Stimulated activated CD4-positive, alpha-beta T cell treated with anti-CD3 and anti-CD28 coated beads, Interleukin-15, amount 100 ng/mL, for 48 hours (primary cell): ENCODE data around the gene MMP13.
"Not testable (repeated sequence)": the region's sequence is repeated elsewhere in the genome, so short reads cannot be mapped to it uniquely, and the experiment has no call there.

Experiments
- DNase-seq, 2 donors: peaks; one replicate each; pipeline ENCODE4 v3.0.0-alpha.2; 2020; ENCODE audit warnings: low read depth in 2 of 2

MMP13 gene

DNA sequence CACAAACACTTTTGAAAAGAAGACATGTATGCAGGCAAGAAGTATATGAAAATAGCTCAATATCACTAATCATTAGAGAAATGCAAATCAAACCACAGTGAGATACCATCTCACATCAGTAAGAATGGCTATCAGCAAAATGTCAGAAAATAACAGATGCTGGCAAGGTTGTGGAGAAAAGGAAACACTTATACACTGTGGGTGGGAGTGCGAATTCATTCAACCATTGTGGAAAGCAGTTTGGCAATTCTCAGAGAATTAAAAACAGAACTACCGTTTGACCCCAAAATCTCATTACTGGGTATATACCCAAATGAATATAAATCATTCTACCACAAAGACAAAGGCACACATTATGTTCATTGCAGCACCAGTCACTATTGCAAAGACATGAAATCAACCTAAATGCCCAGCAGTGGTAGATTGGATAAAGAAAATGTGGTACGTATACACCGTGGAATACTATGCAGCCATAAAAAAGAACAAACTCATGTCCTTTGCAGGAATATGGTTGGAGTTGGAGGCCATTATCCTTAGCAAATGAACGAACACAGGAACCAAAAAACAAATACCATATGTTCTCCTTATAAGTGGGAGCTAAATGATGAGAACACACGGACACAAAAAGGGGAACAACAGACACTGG lies 18.5 kb downstream of the MMP13 start:
- no peak for DNase-seq

DNA sequence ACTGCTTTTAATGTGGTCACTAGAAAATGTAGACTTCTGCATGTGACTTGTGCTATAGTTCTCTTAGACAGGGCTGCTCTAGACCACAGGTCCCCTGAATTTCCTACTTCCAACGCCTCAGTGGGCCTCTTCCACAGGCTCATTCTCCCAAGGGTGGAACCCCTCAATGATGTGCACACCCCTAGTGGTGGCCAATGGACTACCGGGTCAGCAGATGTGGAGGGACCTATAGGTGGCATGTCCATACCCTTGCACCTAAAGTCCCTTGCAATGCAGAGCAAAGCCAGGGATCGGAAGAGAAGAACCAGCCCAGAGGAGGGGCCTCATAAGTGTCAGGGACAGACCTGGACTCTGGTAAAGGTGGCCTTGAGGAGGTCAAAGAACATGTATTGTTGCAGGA lies 20.0 kb downstream of the MMP13 start:
- DNase-seq: no peak

DNA sequence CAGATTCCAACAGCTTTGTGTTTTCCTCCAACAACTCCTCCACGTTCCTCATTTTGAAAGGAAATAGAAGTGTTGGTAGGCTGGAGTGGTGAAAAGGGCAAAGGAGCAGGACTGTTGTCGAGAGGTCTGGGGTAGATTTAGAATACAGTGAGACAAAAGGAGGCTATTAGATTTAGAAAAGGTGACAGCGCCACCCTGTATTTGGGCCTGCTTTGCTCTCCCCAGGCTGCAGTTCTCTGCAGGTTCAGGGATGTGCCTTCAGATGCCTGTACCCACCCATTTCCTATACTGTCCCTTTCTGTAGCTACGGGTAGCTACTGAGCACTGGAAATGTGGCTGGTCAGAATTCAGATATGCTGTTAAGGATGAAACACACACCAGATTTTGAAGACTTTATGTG lies 20.8 kb downstream of the MMP13 start:
- no peak for DNase-seq

DNA sequence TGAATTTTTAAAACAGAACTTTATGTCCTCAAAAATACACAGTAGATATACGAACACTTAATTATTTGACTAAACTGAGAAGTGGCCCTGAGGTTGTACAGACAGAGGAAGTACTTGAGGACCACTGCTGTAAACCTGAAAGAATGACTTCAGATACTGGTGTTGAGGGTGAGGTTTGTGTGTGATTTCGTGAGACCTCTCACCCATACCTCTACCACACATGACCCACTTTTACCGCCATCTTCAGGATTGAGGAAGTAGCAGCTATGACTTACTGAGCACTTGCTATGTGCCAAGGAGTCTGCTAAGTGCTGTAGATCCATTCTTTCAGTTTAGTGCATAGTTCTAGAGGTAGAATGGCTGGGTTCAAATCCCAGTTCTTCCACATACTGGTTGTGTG lies 21.9 kb downstream of the MMP13 start:
- no peak for DNase-seq

DNA sequence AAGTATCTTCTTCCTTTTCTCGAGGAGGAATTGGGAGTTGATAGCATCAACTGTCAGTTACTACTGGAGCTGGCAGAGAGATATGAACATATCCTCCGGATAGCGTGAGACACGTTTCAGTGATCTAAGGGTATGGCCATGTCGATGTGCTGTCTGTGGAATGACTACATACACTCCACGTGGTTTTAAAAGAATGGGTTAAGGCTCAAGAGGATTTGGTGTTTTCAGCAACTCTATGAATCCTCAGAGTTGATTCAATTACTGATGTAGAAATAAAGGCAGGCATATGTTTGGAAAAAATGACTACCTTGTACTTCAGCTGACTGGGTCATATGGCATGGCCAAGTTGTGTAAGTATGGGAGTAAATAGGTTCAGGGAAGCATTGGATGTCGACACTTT lies 22.9 kb downstream of the MMP13 start:
- no peak for DNase-seq

DNA sequence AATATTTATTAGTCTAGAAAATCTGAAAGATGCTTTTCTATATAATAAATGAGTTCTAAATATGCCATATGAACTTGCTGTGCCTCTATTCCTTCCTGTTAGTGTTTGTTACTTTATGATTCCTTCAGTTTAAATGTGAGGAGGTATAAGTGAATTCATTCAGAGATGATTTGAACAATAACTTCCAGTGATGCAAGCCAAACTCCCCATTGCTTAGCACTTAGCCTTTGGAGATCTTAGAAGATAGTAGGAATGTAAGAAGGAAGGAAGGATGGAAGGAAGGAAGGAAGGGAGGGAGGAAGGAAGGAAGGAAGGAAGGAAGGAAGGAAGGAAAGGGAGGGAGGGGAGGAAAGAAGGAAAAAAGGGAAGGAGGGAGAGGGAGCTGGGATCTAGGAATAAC lies 25.1 kb downstream of the MMP13 start:
- no peak for DNase-seq

DNA sequence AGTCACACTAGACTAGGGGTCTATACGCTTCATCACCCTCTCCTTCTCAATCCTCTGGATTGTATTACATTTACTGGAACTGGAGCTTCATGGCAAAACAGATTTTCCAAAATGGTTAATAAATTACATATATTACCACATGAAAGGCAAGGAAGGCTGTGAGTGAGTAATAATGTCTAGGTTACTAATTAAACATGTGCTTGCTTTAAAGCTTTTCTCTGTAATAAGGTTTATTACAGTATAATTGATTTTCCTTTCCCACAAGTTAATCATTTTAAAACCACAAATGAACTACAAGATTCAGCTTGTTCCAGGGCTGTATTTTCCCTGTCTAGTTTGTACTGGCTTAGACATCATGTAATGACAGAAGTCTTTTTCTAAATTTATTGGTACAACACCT lies 25.6 kb downstream of the MMP13 start:
- no peak for DNase-seq

DNA sequence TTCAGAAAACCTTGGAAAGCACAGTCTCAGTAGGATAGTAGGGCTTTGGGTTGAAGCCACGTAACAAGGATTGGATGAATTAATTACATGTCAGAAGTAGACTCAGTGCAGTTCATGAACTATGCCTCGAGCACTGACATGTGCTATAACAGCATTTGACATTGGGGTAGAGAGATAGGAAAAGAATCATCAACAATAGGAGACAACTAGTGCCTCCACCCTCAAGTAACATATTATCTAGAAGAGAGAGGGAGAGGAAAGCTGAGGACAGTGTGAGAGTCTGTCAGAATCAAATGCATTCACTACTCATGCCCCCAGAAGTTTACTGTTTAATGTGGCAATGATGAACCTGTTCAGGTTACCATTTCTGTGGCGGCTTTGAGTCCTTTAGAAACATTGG lies 26.4 kb downstream of the MMP13 start:
- no peak for DNase-seq

DNA sequence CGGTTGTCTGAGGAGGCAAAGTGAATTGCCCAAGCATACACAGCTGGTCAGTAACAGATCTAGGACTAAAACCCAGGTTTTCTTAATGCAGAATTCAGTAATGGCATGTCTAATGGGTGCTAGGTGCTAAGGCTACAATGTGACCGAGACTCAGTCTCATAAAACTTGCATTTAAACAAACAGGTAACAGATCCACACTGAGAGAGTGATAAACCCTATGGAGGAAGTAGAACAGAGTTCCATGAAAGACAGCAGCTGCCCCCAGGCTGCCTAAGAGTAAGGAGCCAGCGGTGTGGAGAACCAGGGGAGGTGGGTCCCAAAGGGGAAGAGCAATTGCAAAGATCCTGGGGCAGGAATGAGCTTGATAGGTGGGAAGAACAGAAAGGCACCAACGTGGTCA lies 27.3 kb downstream of the MMP13 start:
- DNase-seq: no peak

DNA sequence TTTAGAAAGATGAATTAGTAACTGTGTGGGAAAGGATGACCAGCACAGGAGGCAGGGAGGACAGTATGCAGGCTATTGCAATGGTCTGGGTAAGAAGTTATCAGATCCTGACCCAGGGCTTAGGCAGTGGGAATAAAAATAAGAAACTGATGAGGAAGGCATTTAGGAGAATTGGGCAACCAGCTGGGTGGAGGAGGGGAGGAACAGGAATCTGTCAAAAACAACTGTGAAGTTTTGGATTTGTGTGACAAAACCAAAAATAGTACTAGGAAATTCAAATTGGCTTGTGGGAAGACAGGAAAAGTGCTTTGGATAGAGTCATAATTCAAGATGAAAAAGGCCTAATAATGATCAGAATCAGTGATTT lies 27.9 kb downstream of the MMP13 start:
- no peak for DNase-seq

DNA sequence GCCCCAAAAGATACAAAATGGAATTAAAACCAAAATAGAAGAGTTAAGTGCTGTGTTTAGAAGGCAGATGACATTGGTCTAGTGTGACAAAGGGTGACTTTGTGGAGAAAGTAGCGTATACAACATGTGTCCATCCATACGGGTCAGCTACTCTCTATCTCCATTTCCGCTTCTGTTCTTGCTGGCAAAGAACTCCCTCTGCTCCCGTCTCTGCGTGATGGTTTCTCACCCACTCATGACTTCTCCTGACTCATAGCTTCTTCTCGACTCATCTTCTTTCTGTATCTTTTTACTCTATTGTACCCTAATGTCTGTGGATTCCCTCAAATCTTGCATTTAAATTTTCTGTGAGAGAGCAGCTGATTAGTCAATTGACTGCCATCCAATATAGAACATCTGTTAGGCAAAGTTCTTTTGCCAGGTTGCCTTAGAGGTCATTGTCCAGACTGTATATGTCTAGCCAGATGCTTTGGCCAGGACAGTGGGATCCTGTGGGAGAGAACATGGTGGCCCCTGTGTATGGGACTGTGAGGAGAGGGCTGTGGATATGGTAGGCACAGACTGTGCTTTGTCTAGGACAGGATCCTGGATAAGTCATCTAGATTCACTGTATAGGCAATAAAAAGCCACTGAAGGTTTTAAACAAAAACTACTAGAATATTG lies 28.4 kb downstream of the MMP13 start:
- no peak for DNase-seq

DNA sequence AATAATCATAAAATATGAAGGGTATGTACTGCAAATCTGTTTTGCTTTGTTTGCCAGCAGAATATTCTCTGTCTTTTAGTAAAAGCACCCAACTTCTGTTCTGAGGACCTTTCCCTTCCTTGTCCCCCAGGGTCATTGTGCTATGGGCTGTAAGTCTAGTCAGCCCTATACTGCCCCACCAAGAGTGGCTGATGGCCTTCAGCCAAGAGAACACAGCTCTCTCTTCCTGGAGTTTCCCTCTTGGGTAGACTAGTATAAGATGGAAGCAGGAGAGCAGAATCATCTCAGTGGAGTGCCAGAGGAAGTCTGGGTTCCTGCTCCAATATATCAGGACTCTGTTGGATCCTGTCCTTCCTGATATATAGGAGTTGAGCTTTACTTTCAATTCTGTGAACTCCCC lies 29.0 kb downstream of the MMP13 start:
- no peak for DNase-seq

DNA sequence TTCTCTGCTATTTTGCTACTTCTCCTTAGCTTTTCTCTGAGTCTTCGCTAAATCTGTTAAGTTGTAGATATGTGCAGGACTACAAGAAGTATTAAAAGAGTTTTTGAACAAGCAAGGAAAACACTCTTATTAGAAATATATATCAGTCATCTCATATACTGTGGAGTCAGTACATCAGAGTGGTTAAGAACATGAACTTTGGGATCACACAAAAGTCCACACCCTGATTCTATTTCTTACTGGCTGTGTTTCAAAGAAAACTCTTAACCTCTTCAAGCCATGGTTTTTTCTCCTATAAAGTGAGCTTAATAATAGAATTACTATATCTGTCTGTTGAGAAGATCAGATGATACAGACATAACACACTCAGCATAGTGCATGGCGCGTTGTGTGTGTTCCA lies 29.5 kb downstream of the MMP13 start:
- no peak for DNase-seq

DNA sequence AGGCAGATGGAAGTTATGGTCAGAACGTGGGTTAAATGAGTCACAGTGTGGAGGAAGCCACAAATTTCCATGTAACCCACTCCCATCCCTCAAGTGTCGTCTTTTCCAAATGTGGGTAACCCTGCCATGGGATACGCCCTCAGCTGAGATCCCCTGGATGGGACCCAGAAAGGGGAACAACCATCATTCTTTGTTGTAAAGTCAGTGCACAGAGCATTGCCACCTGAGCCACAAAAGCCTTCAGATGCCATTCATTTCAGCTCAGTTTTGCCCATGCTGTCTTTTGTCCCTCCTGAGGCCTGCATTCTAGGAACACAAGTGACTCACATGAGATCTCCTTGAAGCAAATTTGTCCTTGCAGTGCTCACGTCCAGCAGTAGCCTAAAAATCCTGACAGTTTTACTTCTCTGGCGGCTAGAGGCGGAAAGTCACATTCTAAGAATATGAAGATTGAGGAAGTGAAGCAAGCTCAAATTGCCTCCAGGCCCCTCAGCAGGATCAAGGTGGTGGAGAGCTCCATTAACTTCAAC lies 30.6 kb downstream of the MMP13 start:
- DNase-seq: no peak

DNA sequence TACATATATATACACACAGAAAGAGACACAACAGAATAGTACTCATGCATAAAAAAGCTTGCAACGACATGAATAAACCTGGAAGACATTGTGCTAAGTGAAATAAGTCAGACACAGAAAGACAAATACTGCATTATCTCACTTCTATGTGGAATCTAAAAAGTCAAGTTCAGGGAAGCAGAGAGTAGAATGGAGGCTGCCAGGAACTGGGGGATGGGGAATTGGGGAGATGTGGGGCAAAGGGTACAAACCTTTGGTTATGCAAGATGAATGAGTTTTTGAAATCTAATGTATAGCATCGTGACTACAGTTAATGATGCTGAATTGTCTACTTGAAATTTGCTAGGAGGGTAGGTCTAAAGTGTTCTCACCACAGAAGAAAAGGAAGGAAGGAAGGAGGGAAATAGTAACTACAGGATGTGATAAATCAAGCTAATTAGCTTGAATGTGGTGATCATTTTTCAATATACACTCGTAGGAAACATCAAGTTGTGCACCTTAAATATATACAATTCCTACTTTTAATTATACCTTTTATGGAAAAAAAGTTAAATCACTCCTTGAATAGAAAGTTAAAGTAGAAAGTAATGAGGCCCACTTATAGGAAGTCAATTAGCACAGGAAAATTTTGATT lies 33.8 kb downstream of the MMP13 start:
- no peak for DNase-seq

DNA sequence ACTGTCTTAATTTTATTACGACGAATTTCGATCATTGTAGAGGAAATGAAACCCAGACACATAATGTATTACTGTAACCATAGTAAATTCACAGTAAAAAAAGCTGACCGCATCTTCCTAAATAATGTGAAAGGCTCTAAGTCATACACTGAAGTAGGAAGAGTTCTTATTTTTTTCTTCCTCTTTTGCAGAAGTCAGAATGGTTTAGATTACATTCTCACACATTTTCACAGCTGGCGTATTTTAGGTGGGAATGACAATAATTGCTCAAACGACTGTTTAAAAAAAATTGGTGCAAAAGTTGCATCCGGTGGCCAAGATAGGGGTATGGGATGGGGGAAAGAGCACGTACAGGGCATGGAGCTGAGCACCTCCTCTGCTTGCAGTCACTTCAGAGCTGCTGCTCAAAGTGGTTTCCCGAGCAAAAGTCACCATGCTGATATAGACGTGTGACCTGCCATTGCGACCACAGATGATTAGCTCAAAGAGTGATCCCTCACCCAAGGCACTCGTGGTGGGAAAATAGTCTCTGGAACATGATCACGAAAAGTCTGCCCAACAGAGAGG lies 35.3 kb downstream of the MMP13 start:
- DNase-seq: no peak

DNA sequence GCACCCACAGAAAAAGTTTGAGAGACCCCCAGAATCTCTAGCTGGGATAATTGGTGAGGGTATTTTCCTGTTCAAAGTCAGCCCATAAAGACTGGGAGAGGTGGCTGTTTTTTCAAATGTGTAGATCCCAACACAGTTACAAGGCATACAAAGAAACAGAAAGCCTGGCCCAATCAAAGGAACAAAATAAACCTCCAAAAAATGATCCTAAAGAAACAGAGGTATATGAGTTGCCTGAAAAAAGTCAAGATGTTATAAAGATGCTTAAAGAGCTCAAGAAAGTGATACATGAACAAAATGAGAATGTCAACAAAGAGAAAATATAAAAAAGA lies 40.5 kb downstream of the MMP13 start:
- DNase-seq: no peak

DNA sequence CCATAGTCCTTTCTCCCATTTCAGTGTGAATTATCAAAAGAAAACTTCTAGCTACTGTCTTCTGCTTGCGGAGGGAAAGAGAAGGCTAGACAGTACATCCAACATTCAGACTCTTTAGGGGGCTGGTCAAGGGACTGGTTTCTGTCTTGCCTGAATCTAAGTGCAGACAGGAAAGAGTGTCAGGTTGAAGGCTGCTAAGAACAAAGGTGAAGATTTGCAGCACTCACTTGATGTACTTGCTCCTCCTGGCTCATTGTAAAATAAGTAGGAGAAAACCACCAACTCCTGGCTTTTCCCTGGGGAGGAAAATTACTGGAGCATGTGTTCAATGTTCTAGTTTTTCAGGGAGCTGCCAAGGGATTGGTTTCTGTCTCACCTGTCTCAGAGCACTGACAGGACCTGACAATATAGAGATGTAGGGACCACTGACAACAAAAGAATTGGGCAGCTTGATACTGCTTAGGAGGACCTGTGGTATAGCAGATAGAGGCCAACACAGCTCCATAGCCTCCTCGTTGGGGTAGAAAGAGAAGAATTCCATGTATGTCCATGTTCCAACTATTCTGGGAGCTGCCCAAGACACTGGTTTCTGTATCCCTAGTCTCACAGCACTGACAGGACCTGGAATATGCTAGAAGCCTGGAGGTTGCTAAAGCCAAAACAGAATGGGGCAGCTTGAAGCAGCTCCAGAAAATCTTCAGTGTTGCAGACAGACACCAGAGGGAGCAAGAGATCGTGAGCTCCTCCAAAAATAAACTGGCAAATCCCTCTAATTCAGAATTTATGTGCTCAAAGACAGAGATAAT lies 41.1 kb downstream of the MMP13 start:
- DNase-seq: no peak

DNA sequence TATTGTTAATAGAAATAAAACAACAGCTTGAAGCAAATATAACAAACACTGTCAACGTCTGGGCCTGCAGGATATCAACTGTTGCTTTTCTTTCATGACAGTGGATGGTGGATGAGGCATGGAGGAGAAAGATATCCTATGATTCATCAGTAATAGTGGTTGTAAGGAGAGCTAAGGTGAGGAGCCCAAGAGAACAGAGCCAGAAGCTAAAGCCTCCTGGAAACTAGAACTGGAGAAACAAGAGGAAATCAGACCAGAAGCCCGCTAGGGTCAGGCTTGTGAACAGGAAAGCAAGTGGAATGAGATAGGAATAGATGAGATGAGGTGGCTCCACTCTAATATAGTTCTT lies 43.1 kb downstream of the MMP13 start:
- DNase-seq: no peak

DNA sequence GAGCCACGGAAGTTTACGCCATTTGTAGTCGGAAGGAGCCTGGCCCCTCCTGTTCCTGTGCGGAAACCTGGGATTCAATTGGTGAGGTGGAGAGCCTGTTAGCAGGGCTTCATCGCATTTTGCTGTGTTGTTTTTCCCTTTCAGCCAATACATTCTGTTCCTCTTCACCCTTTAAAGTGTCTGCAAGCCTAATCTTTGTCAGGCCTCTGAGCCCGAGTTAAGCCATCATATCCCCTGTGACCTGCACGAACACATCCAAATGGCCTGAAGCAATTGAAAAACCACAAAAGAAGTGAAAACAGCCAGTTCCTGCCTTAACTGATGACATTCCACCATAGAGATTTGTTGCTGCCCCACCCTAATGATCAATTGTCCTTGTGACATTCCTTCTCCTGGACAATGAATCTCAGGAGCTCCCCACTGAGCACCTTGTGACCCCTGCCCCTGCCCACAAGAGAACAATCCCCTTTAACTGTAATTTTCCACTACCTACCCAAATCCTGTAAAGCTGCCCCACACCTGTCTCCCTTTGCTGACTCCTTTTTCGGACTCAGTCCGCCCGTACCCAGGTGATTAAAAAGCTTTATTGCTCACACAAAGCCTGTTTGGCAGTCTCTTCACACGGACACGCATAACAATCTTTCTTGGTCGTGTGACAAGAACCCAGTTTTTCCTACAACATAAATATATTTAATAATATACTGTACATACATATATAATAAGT lies 43.6 kb downstream of the MMP13 start:
- no peak for DNase-seq

DNA sequence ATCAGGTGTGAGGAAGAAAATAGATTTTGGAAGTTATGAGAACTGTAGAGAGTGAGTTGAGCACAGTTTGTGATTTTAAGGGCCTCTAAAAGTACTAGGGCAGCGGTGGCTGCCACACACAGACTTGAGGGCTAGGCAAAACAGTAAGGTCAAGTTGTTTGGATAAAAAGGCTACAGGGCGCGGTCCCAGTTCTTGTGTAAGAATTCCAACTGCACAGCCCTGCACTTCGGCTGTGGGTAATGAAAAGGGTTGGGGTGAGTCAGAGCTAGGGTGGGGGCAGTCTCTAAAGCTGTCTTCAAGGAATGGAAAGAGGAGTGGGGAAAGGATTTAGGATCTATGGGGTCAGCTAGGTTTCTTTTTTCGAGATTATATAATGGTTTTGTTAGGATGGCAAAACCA lies 49.7 kb downstream of the MMP13 start:
- not testable (repeated sequence) for DNase-seq

DNA sequence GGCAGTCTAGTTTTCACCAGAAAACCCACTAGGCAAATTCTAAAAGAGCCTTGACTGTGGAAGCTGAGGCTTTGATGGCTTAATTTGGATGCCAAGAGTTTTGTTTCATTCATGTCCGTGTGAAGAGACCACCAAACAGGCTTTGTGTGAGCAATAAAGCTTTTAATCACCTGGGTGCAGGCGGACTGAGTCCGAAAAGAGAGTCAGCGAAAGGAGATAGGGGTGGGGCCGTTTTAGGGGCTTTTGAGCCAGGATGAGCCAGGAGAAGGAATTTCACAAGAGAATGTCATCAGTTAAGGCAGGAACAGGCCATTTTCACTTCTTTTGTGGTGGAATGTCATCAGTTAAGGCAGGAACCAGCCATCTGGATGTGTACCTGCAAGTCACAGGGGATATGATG lies 51.6 kb downstream of the MMP13 start:
- DNase-seq: not testable (repeated sequence)
